HepG2 (cell line): ENCODE data around the gene SPRYD4. TPM values are rescaled to one million over a fixed set of nuclear protein-coding genes. Genes with fewer than 3 reads are reported as not detected.

Experiments
- ATAC-seq: fragments of 200-7000 bp; cut with Tn5 transposase; 3 replicates; pipeline ENCODE4 v1.9.1; 2020; ENCODE audit warnings: mild to moderate bottlenecking, moderate library complexity
- BruUV-seq: library from RNA; stranded (reverse); fragments of 400-500 nt; replicated peaks from 2 replicates; lab custom pipeline; 2021; lab: Mats Ljungman, UMichigan
- CTCF ChIA-PET: fragments of 300-600 bp; formaldehyde crosslinking; extraction: SDS; loops from one replicate; lab custom pipeline; 2021; ENCODE audit warnings: low total read pairs, inconsistent platforms, low intra/inter-chr PET ratio; lab: Yijun Ruan, JAX
- POLR2A ChIA-PET: fragments of 350-600 bp; sonication (Branson Sonifier 250); formaldehyde crosslinking; loops from one replicate; lab custom pipeline; 2020; ENCODE audit warnings: antibody characterized with exemption, inconsistent platforms; lab: Yijun Ruan, JAX
- DNase-seq: peaks from one replicate; pipeline ENCODE4 v3.0.0-alpha.2; 2015; ENCODE audit warnings: low spot score
- FAIRE-seq: peaks from 3 replicates; lab custom pipeline; 2011; peaks lifted over from hg19 to GRCh38; lab: Jason Lieb, UNC
- H2AFZ ChIP-seq: one replicate; pipeline ENCODE4 v1.6.1; 2011; ENCODE audit warnings: low read length, inconsistent platforms
- H3K27ac ChIP-seq: fragments of 300-600 bp; 3 replicates; pipeline ENCODE4 v1.8.0; 2011; ENCODE audit warnings: mixed run types, mild to moderate bottlenecking, mixed read lengths, low read length, inconsistent platforms; ENCODE audit not compliant: insufficient read depth; ENCODE audit errors: extremely low read length
- H3K27me3 ChIP-seq, 2 experiments: fragments of 200-600 bp in 1 of 2; 2 replicates in 1 of 2; 3 replicates in 1 of 2; pipeline versions ENCODE4 v1.6.0 to v1.8.0; 2011; ENCODE audit warnings: low read length in 2 of 2, mild to moderate bottlenecking in 2 of 2, moderate library complexity in 2 of 2, inconsistent platforms in 1 of 2; ENCODE audit not compliant: insufficient read depth in 2 of 2, control insufficient read depth in 1 of 2
- H3K36me3 ChIP-seq, 2 experiments: fragments of 200-600 bp in 1 of 2; replicated peaks in 1 of 2; 2 replicates in 1 of 2; 3 replicates in 1 of 2; pipeline versions ENCODE4 v1.5.1 to v1.8.0; 2011; ENCODE audit warnings: low read length in 2 of 2, inconsistent platforms in 1 of 2; ENCODE audit not compliant: insufficient read depth in 2 of 2, control insufficient read depth in 1 of 2
- H3K4me1 ChIP-seq: 2 replicates; pipeline ENCODE4 v1.5.1; 2012; ENCODE audit warnings: low read length, inconsistent platforms; ENCODE audit not compliant: insufficient read depth
- H3K4me2 ChIP-seq: 2 replicates; pipeline ENCODE4 v1.6.0; 2011; ENCODE audit warnings: low read depth, low read length, inconsistent platforms
- H3K4me3 ChIP-seq, 3 experiments: fragments of 200-600 bp in 1 of 3; sonication (generic), shearing (Covaris generic) in 1 of 3; replicated peaks in 1 of 3; 2 replicates each; pipeline ENCODE4 v1.5.1; 2011 to 2016; ENCODE audit warnings: low read length in 3 of 3, inconsistent platforms in 2 of 3, low read depth in 2 of 3, mild to moderate bottlenecking in 2 of 3, control low read depth in 1 of 3, mixed read lengths in 1 of 3; ENCODE audit not compliant: insufficient read depth in 1 of 3
- H3K79me2 ChIP-seq: one replicate; pipeline ENCODE4 v1.6.1; 2011; ENCODE audit warnings: low read length, inconsistent platforms; ENCODE audit not compliant: insufficient read depth
- H3K9ac ChIP-seq: 2 replicates; pipeline ENCODE4 v1.6.0; 2011; ENCODE audit warnings: mild to moderate bottlenecking, low read depth, low read length, inconsistent platforms; ENCODE audit not compliant: insufficient read depth
- H3K9me3 ChIP-seq: 2 replicates; pipeline ENCODE4 v1.5.1; 2012; ENCODE audit warnings: mild to moderate bottlenecking, low read length
- H4K20me1 ChIP-seq: 2 replicates; pipeline ENCODE4 v1.6.0; 2011; ENCODE audit warnings: inconsistent platforms, mild to moderate bottlenecking, low read length, moderate library complexity; ENCODE audit not compliant: insufficient read depth
- AGO2 ChIP-seq: fragments of 200-400 bp; formaldehyde crosslinking; optimal IDR thresholded peaks from 2 replicates; pipeline ENCODE3; 2017; ENCODE audit warnings: mild to moderate bottlenecking, low read depth, low read length, moderate library complexity
- ATF7 ChIP-seq, 2 experiments: fragments of 450-650 bp in 1 of 2; sonication (generic) in 1 of 2; formaldehyde crosslinking in 1 of 2; IDR thresholded peaks; 2 replicates each; pipeline versions ENCODE4 v1.4.0 to v1.6.1; 2016 to 2020; ENCODE audit warnings: antibody characterized with exemption in 1 of 2, mild to moderate bottlenecking in 1 of 2, missing genetic modification reagents in 1 of 2
- BORCS8-MEF2B ChIP-seq: sonication (generic); formaldehyde crosslinking; IDR thresholded peaks from 2 replicates; pipeline ENCODE4 v1.8.0; 2022; ENCODE audit warnings: mild to moderate bottlenecking, missing genetic modification reagents
- MBD4 ChIP-seq: IDR thresholded peaks from 2 replicates; pipeline ENCODE4 v1.6.1; 2012; ENCODE audit warnings: low read length, inconsistent platforms, borderline replicate concordance
- PAWR ChIP-seq: sonication (generic); formaldehyde crosslinking; IDR thresholded peaks from 2 replicates; pipeline ENCODE4 v1.4.0; 2020; ENCODE audit warnings: missing genetic modification reagents, mild to moderate bottlenecking, borderline replicate concordance
- PAX8 ChIP-seq: sonication (generic); formaldehyde crosslinking; IDR thresholded peaks from 2 replicates; pipeline ENCODE4 v1.8.0; 2022; ENCODE audit warnings: mild to moderate bottlenecking, missing genetic modification reagents, borderline replicate concordance
- RFX5 ChIP-seq: IDR thresholded peaks from 2 replicates; pipeline ENCODE4 v1.6.1; 2011; ENCODE audit warnings: low read depth, low read length, improper control_type of control experiment
- SRSF4 ChIP-seq: fragments of 200-400 bp; formaldehyde crosslinking; IDR thresholded peaks from one replicate; pipeline ENCODE4 v1.6.1; 2018; ENCODE audit warnings: mild to moderate bottlenecking, low read depth, low read length, moderate library complexity; ENCODE audit not compliant: poor library complexity, severe bottlenecking
- TCF12 ChIP-seq, 2 experiments: fragments of 450-650 bp in 1 of 2; sonication (generic) in 1 of 2; formaldehyde crosslinking in 1 of 2; IDR thresholded peaks; 2 replicates each; pipeline versions ENCODE4 v1.6.1 to v1.8.0; 2017 to 2022; ENCODE audit warnings: antibody characterized with exemption in 1 of 2, mild to moderate bottlenecking in 1 of 2, missing genetic modification reagents in 1 of 2, moderate library complexity in 1 of 2
- ZNF143 ChIP-seq: sonication (generic); formaldehyde crosslinking; IDR thresholded peaks from 2 replicates; pipeline ENCODE4 v1.4.0; 2020; ENCODE audit warnings: missing genetic modification reagents
- ZNF180 ChIP-seq: sonication (generic); formaldehyde crosslinking; IDR thresholded peaks from 2 replicates; pipeline ENCODE4 v1.4.0; 2020; ENCODE audit warnings: low read depth, missing genetic modification reagents, borderline replicate concordance
- ZNF329 ChIP-seq: sonication (generic); formaldehyde crosslinking; IDR thresholded peaks from 2 replicates; pipeline ENCODE4 v1.9.0; 2021; ENCODE audit warnings: low read depth, mild to moderate bottlenecking, missing genetic modification reagents
- WGBS: methylation state at CpG from one replicate; pipeline ENCODE4 v1.1.6; 2017; ENCODE audit warnings: low lambda C conversion rate; 5-methylcytosine and 5-hydroxymethylcytosine counted together
- in situ Hi-C: cut with HindIII; loops from 2 replicates; pipeline ENCODE4 v1.10.0; 2017; ENCODE audit warnings: low pct_unique_long_range_greater_than_20kb; ENCODE audit not compliant: extremely low pct_ligation_motif_present
- intact Hi-C: fragments of 100-400 bp; cut with micrococcal nuclease; formaldehyde crosslinking; loops from one replicate; pipeline ENCODE4 v1.10.0; 2022; ENCODE audit not compliant: unreplicated experiment
- polyA plus RNA-seq, 8 experiments: library from polyadenylated mRNA; depleted of rRNA in 3 of 8; stranded (reverse) in 7 of 8; unstranded in 1 of 8; fragments of >200 nt; fragmentation: Illumina TruSeq in 4 of 8; extraction: Trizol in 4 of 8; gene quantifications; 2 replicates each; pipeline versions ENCODE4 v1.2.1 to v1.2.3, GENCODE V29; 2011 to 2016; ENCODE audit warnings: low read depth in 4 of 8, missing spikeins in 1 of 8, mixed read lengths in 1 of 8; ENCODE audit not compliant: insufficient read depth in 1 of 8
- total RNA-seq, 5 experiments: library from RNA; depleted of rRNA; stranded (reverse); fragments of >200 nt; fragmentation: Illumina TruSeq; extraction: Trizol; gene quantifications; 2 replicates each; pipeline ENCODE4 v1.2.3, GENCODE V29; 2016; ENCODE audit warnings: low read depth in 1 of 5
- TF ChIP-seq, protein P1 (sequence below): sonication (generic); formaldehyde crosslinking; IDR thresholded peaks from 2 replicates; pipeline ENCODE4 v1.8.0; 2022; ENCODE audit warnings: low read depth, missing genetic modification reagents
- TF ChIP-seq, protein P2 (sequence below): sonication (generic); formaldehyde crosslinking; IDR thresholded peaks from 2 replicates; pipeline ENCODE4 v1.4.0; 2020; ENCODE audit warnings: missing genetic modification reagents

SPRYD4 gene
- total and polyA plus RNA-seq, 2 of the 13 experiments (the other 11 are each of a cell fraction or from before 2014, with no cell fraction given): 3.9 to 4.5 TPM

DNA sequence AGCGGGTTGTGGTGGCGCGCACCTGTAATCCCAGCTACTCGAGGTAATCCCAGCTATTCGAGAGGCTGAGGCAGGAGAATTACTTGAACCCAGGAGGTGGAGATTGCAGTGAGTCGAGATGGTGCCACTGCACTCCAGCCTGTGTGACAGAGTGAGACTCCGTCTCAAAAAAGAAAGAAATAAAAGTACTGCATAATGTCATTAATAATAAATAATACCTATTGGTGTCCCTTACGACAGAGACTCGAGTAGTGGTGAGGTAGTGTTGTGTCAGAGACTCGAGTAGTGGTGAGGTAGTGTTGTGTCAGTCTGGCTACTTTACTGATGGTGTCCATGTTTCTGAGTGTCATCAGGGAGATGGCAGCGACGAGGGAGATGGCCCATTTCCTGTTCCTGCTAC lies 18.3 kb downstream of the SPRYD4 start:
- Histone ChIP-seq H3K4me1 (peaks cover 34% of the 10 kb centered on the region), H3K9me3 (no peaks in the 10 kb centered on the region), H3K9ac (no peak overlapping the region), H3K27ac (no peak overlapping the region), H2AFZ (no peak overlapping the region), H3K79me2 (no peaks in the 10 kb centered on the region), H4K20me1 (no peaks in the 10 kb centered on the region), H3K4me2 (peak overlapping the region; percentile 93; the same call in 1 of the 2 replicates), H3K4me3 (peak overlapping the region in 1 of 3 experiments; percentile 85; a peak in 1 of 6 replicates), H3K27me3 (no peaks in the 10 kb centered on the region), H3K36me3 (no peaks in the 10 kb centered on the region)
- WGBS: 98% methylated on average over 12 of the region's 12 CpGs
- no peak for FAIRE-seq
- intact Hi-C loops (no loop called here), in situ Hi-C loops (no loop called here)
- ChIA-PET CTCF (no interaction called here), POLR2A (no interaction called here)
- DNase-seq: no peak
- no peak for ATAC-seq
- TF ChIP-seq ATF7 (IDR thresholded peaks at IDR 0.05) (peak; percentile 88), ATF7 (CRISPR knock-in tag; IDR thresholded peaks at IDR 0.05) (no peak), PAWR (no peak), ZNF180 (CRISPR knock-in tag) (no peak), MBD4 (no peak)
- BruUV-seq: no TSS peak

DNA sequence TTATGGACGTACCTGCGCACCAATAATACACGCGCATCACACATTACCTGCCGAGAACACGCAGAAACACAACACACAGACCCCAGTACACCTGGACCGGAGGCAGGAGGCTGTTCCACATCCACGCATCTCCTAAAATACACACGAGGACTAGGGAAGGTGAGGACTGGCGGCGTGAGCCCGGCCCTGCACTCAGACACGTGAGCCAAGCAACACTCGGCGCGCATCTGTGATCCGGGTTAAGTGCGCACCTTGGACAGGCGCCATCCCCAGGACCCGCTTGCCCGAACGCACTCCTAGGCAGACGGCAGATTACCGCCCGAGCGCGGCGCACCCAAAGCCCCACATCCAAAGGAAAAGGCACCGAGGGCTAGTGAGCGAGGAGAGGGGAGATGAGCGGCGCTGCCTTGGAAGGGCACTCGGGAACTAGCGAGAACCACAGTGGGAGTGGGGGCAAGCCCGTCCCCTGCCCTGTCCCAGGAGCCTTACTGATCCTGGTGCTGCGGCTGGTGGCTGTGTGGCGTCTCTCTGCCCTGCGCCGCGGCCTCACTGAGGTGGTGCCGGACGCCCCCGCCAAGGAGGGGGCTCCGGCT lies 19.2 kb downstream of the SPRYD4 start:
- in situ Hi-C loops (no loop called here), intact Hi-C loops (no loop called here)
- H3K79me2 ChIP-seq: no peaks in the 10 kb centered on the region
- H3K4me3 ChIP-seq: peak overlapping the region; percentile 65 to 85 (median 79)
- H3K27me3 ChIP-seq: no peaks in the 10 kb centered on the region
- no TSS peak for BruUV-seq
- ChIA-PET POLR2A (interaction anchor here (0.6 to 1.8 kb wide), 13 partner anchors 10 to 359 kb away, joined by 3 to 10 read pairs (median 3); partner anchors contain the start of genes APOF, CNPY2, COQ10A and ESYT1), CTCF (no interaction called here)
- H2AFZ ChIP-seq: no peak overlapping the region
- H3K4me1 ChIP-seq: peaks cover 34% of the 10 kb centered on the region
- WGBS: 79% methylated on average over 6 of the region's 44 CpGs
- H3K4me2 ChIP-seq: peak overlapping the region; percentile 93
- ATAC-seq (peak; percentile 83), DNase-seq (peak; percentile 32), FAIRE-seq (no peak)
- peak overlapping the region; percentile 61 for H3K9ac ChIP-seq
- H3K27ac ChIP-seq: no peak overlapping the region
- H3K36me3 ChIP-seq: no peaks in the 10 kb centered on the region
- H3K9me3 ChIP-seq: no peaks in the 10 kb centered on the region
- no peaks in the 10 kb centered on the region for H4K20me1 ChIP-seq
- TF ChIP-seq, protein P1, sequence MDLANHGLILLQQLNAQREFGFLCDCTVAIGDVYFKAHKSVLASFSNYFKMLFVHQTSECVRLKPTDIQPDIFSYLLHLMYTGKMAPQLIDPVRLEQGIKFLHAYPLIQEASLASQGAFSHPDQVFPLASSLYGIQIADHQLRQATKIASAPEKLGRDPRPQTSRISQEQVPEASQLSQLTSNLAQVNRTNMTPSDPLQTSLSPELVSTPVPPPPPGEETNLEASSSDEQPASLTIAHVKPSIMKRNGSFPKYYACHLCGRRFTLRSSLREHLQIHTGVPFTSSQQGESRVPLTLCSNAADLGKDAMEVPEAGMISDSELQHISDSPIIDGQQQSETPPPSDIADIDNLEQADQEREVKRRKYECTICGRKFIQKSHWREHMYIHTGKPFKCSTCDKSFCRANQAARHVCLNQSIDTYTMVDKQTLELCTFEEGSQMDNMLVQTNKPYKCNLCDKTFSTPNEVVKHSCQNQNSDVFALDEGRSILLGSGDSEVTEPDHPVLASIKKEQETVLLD: no peak
- TF ChIP-seq ATF7 (IDR thresholded peaks at IDR 0.05) (no peak), ATF7 (CRISPR knock-in tag; IDR thresholded peaks at IDR 0.05) (no peak), PAX8 (CRISPR knock-in tag) (no peak; the same call in 1 of the 2 replicates), ZNF329 (CRISPR knock-in tag) (0 out of 2 replicates have a peak, but pooled peaks have one; percentile 13), RFX5 (no peak), BORCS8-MEF2B (CRISPR knock-in tag) (peak; percentile 62; the same call in 1 of the 2 replicates), TCF12 (IDR thresholded peaks at IDR 0.05) (no peak), TCF12 (CRISPR knock-in tag; IDR thresholded peaks at IDR 0.05) (no peak), AGO2 (peak; percentile 52), SRSF4 (no peak), ZNF143 (CRISPR knock-in tag) (no peak)
- TF ChIP-seq, protein P2, sequence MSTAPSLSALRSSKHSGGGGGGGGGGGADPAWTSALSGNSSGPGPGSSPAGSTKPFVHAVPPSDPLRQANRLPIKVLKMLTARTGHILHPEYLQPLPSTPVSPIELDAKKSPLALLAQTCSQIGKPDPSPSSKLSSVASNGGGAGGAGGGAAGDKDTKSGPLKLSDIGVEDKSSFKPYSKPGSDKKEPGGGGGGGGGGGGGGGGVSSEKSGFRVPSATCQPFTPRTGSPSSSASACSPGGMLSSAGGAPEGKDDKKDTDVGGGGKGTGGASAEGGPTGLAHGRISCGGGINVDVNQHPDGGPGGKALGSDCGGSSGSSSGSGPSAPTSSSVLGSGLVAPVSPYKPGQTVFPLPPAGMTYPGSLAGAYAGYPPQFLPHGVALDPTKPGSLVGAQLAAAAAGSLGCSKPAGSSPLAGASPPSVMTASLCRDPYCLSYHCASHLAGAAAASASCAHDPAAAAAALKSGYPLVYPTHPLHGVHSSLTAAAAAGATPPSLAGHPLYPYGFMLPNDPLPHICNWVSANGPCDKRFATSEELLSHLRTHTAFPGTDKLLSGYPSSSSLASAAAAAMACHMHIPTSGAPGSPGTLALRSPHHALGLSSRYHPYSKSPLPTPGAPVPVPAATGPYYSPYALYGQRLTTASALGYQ (CRISPR knock-in tag): no peak
